Measurements from ENCODE around the gene CRYBG1.
A peak's percentile ranks its signal among the peaks of the same experiment; 100 is the strongest.
"Not testable (repeated sequence)": the region's sequence is repeated elsewhere in the genome, so short reads cannot be mapped to it uniquely, and the experiment has no call there.

CRYBG1 gene

GRCh38 chr6:106529438-106529837 is 168.9 kb downstream of the CRYBG1 start:
- no peak for DNase-seq

GRCh38 chr6:106530026-106530425 is 169.5 kb downstream of the CRYBG1 start:
- DNase-seq: no peak

GRCh38 chr6:106530502-106530901 is 170.0 kb downstream of the CRYBG1 start:
- no peak for DNase-seq

- no peak for DNase-seq
These were observed 172.5 kb downstream of the CRYBG1 start for GRCh38 chr6:106533054-106533453.

- no peak for DNase-seq
These were observed 173.5 kb downstream of the CRYBG1 start for GRCh38 chr6:106534004-106534403.

GRCh38 chr6:106534564-106534982 is 174.1 kb downstream of the CRYBG1 start:
- DNase-seq: peak; percentile 57 to 74

GRCh38 chr6:106535012-106535411 is 174.5 kb downstream of the CRYBG1 start:
- no peak for DNase-seq

GRCh38 chr6:106536357-106536756 is 175.8 kb downstream of the CRYBG1 start:
- no peak for DNase-seq

- DNase-seq: no peak
These were observed 176.3 kb downstream of the CRYBG1 start for GRCh38 chr6:106536851-106537250.

GRCh38 chr6:106537662-106538061 is 177.1 kb downstream of the CRYBG1 start:
- no peak for DNase-seq

- no peak for DNase-seq
These were observed 177.6 kb downstream of the CRYBG1 start for GRCh38 chr6:106538145-106538544.

GRCh38 chr6:106539936-106540335 is 179.4 kb downstream of the CRYBG1 start:
- no peak for DNase-seq

- DNase-seq: no peak
These were observed 179.9 kb downstream of the CRYBG1 start for GRCh38 chr6:106540432-106540831.

GRCh38 chr6:106540907-106541306 is 180.4 kb downstream of the CRYBG1 start:
- no peak for DNase-seq

- no peak for DNase-seq
These were observed 185.8 kb downstream of the CRYBG1 start for GRCh38 chr6:106546261-106546690.

- no peak for DNase-seq
These were observed 186.3 kb downstream of the CRYBG1 start for GRCh38 chr6:106546691-106547414.

- peak; percentile 34 to 42 for DNase-seq
These were observed 187.3 kb downstream of the CRYBG1 start for GRCh38 chr6:106547601-106548453.

GRCh38 chr6:106548926-106549455 is 188.5 kb downstream of the CRYBG1 start:
- not testable (repeated sequence) for DNase-seq

- DNase-seq: no peak
These were observed 189.0 kb downstream of the CRYBG1 start for GRCh38 chr6:106549521-106549920.

GRCh38 chr6:106551155-106551554 is 190.6 kb downstream of the CRYBG1 start:
- DNase-seq: no peak

GRCh38 chr6:106553440-106553839 is 192.9 kb downstream of the CRYBG1 start:
- DNase-seq: peak; percentile 33 to 35

- DNase-seq: no peak
These were observed 195.2 kb downstream of the CRYBG1 start for GRCh38 chr6:106555767-106556166.

- no peak for DNase-seq
These were observed 195.9 kb downstream of the CRYBG1 start for GRCh38 chr6:106556368-106556960.

All from stimulated activated CD4-positive, alpha-beta T cell treated with anti-CD3 and anti-CD28 coated beads, Interleukin-2, amount 100 ng/mL, for 24 hours (primary cell).